GM21723 (cell line): ENCODE results near the gene KCNJ8.

Experiments used
- ATAC-seq: cut with Tn5 transposase; IDR thresholded peaks from one replicate; pipeline ENCODE4 v1.9.1; 2021; ENCODE audit warnings: mild to moderate bottlenecking, moderate library complexity; ENCODE audit not compliant: unreplicated experiment

Gene KCNJ8

GRCh38 chr12:21718403-21718802 lies 56.1 kb downstream of the KCNJ8 start:
- no peak for ATAC-seq

GRCh38 chr12:21717767-21718166 lies 56.7 kb downstream of the KCNJ8 start:
- ATAC-seq = no peak

DNA sequence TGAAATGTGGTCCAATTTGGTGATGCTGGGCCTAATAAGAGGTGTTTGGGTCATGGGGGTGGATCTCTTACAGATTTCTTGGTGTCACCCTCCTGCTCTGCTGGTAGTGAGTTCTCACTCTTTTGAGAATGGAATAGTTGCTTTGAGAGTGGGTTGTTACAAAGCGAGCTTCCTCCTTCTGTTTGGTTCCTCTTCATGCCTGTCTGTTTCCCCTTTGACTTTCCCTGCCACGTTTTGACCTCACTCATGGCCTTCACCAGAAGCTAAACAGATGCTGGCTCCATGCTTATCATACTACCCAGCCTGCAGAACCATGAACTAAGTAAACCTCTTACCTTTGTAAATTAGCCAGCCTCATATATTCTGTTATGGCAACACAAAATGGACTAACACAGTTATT lies 59.1 kb downstream of the KCNJ8 start:
- ATAC-seq = no peak
